ENCODE results near the gene KPNA1. TPM values are rescaled to one million over a fixed set of nuclear protein-coding genes. Genes with fewer than 3 reads are reported as not detected.

KPNA1 gene
- total RNA-seq, 4 donors from 2014 or later = 8.6 to 108 (median 30.2) TPM

DNA sequence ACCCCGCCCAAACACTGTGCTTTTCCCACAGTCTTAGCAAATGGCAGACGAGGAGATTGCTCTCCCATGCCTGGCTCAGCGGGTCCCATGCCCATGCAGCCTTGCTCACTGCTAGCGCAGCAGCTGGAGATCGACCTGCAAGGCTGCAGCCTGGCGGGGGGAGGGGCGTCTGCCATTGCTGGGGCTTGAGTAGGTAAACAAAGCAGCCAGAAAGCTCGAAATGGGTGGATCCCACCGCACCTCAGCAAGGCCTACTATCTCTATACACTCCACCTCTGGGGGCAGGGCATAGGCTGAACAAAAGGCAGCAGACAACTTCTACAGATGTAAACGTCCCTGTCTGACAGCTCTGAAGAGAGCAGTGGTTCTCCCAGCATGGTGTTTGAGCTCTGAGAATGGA, 71.6 kb downstream of the KPNA1 start:
- no peak for TF ChIP-seq POLR2A (IDR thresholded peaks at IDR 0.05)
- TF ChIP-seq, protein P1, sequence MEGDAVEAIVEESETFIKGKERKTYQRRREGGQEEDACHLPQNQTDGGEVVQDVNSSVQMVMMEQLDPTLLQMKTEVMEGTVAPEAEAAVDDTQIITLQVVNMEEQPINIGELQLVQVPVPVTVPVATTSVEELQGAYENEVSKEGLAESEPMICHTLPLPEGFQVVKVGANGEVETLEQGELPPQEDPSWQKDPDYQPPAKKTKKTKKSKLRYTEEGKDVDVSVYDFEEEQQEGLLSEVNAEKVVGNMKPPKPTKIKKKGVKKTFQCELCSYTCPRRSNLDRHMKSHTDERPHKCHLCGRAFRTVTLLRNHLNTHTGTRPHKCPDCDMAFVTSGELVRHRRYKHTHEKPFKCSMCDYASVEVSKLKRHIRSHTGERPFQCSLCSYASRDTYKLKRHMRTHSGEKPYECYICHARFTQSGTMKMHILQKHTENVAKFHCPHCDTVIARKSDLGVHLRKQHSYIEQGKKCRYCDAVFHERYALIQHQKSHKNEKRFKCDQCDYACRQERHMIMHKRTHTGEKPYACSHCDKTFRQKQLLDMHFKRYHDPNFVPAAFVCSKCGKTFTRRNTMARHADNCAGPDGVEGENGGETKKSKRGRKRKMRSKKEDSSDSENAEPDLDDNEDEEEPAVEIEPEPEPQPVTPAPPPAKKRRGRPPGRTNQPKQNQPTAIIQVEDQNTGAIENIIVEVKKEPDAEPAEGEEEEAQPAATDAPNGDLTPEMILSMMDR (IDR thresholded peaks at IDR 0.05) = no peak
- TF ChIP-seq EP300 (IDR thresholded peaks at IDR 0.05; ENCODE audit: low read depth) = no peak
- no peak for TF ChIP-seq POLR2AphosphoS5 (IDR thresholded peaks at IDR 0.05)

DNA sequence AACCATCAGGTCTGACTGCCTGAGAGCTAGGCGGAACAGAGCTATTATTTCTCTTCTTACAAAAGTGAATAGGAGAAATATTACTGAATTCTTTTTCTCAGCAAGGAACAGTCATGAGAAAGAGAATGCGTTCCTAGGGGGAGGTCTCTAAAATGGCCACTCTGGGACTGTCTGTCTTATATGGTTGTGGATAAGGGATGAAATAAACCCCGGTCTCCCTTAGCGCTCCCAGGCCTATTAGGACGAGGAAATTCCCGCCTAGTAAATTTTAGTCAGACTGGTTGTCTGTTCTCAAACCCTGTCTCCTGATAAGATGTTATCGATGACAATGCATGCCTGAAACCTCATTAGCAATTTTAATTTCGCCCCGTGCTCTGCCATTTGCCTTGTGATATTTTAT, 78.8 kb downstream of the KPNA1 start:
- intact Hi-C loops (cut with DNase I; ENCODE audit: low total_unique reads) (no loop called here), in situ Hi-C loops (cut with MboI; ENCODE audit: low pct_ligation_motif_present in 1 of 4, low pct_unique_long_range_greater_than_20kb in 1 of 4, low sequenced_read_pairs in 3 of 4) (no loop called here)
- no peak overlapping the region for H3K4me3 ChIP-seq
- no peak for TF ChIP-seq POLR2A (IDR thresholded peaks at IDR 0.05)
- no peak for TF ChIP-seq EP300 (IDR thresholded peaks at IDR 0.05; ENCODE audit: low read depth)
- TF ChIP-seq POLR2AphosphoS5 (IDR thresholded peaks at IDR 0.05) = no peak
- TF ChIP-seq, protein P1 (IDR thresholded peaks at IDR 0.05) = no peak
- no peak overlapping the region for H3K27ac ChIP-seq
- H3K36me3 ChIP-seq = peaks cover 0 to 51% (median 20%) of the 10 kb centered on the region in 4 donors
- no peaks in the 10 kb centered on the region for H3K9me3 ChIP-seq
- H3K27me3 ChIP-seq = no peaks in the 10 kb centered on the region
- H3K4me1 ChIP-seq = no peaks in the 10 kb centered on the region
- no peak for DNase-seq
- 97 to 98% methylated on average over 9 of the region's 9 CpGs for WGBS, 2 donors (ENCODE audit: low coverage in 1 of 2)

More for the DNA sequence above, 71.6 kb downstream of the KPNA1 start:
- no peak for DNase-seq
- no peaks in the 10 kb centered on the region for H3K4me1 ChIP-seq
- H3K27me3 ChIP-seq = no peaks in the 10 kb centered on the region
- no peaks in the 10 kb centered on the region for H3K9me3 ChIP-seq
- peaks cover 0 to 49% (median 11%) of the 10 kb centered on the region in 4 donors for H3K36me3 ChIP-seq
- H3K27ac ChIP-seq = no peak overlapping the region
- intact Hi-C loops (cut with DNase I; ENCODE audit: low total_unique reads) = no loop called here
- no peak overlapping the region for H3K4me3 ChIP-seq
- in situ Hi-C loops (cut with MboI; ENCODE audit: low pct_ligation_motif_present in 1 of 4, low pct_unique_long_range_greater_than_20kb in 1 of 4, low sequenced_read_pairs in 3 of 4) = no loop called here
- WGBS, 2 donors (ENCODE audit: low coverage in 1 of 2) = 90% methylated on average over 9 of the region's 10 CpGs; no CpG with 5 or more reads in 1 of the 2 donors

DNA sequence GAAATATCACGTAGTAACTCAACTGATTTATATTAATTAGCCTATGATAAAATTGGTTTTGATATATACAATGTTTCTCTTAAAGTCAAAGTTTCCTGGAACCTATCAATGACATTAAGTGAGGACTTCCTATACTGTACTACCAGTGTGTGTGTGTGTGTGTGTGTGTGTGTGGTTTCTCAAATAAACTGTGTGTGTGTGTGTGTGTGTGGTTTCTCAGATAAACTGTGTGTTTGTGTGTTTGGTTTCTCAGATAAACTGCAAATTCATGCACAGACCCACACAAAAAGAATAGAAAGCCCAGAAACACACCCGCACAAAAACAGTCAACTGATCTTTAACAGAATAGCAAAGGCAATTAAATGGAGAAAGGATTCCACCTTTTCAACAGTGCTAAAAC, 84.4 kb downstream of the KPNA1 start:
- WGBS, 2 donors (ENCODE audit: low coverage in 1 of 2) = 99 to 100% methylated on average over 1 to 2 of the region's 2 CpGs
- TF ChIP-seq POLR2AphosphoS5 (IDR thresholded peaks at IDR 0.05) (no peak), EP300 (IDR thresholded peaks at IDR 0.05; ENCODE audit: low read depth) (no peak), POLR2A (IDR thresholded peaks at IDR 0.05) (no peak)
- TF ChIP-seq, protein P1 (IDR thresholded peaks at IDR 0.05) = no peak

DNA sequence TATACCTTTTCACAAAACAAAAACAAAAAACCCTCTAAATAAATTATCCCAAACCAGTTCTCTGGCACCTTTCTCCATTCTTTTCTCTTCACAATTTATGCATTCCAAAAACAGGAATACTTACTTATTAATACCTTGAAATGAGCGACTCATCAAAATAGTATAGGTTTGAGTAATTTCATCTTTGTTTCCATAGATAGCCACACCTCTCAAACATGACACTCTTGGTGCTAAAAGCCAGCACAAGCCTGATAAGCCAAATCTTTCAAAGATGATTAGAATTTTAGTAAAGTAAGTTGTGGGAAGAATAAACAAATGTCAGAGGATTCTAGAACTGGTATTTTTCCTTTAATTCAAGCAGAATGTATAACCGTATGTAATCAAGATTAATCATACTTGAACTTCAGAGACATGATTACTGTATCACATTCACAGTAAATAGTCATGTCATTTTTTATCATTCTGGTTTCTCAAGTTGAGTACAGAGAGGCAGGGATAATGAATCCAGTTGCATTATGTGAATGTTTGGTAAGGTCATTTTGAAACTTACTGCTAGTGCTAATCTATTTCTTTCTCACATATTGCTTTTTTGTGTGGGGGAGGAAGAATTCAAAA, 86.8 kb downstream of the KPNA1 start:
- Histone ChIP-seq H3K27me3 (no peaks in the 10 kb centered on the region), H3K4me1 (no peaks in the 10 kb centered on the region), H3K27ac (no peak overlapping the region), H3K36me3 (peaks cover 0 to 51% (median 14%) of the 10 kb centered on the region in 4 donors), H3K9me3 (no peaks in the 10 kb centered on the region), H3K4me3 (no peak overlapping the region)
- WGBS, 2 donors (ENCODE audit: low coverage in 1 of 2) = 75 to 76% methylated on average over 2 of the region's 2 CpGs
- intact Hi-C loops (cut with DNase I; ENCODE audit: low total_unique reads) (no loop called here), in situ Hi-C loops (cut with MboI; ENCODE audit: low pct_ligation_motif_present in 1 of 4, low pct_unique_long_range_greater_than_20kb in 1 of 4, low sequenced_read_pairs in 3 of 4) (no loop called here)
- TF ChIP-seq POLR2A (IDR thresholded peaks at IDR 0.05) (no peak), POLR2AphosphoS5 (IDR thresholded peaks at IDR 0.05) (no peak), EP300 (IDR thresholded peaks at IDR 0.05; ENCODE audit: low read depth) (no peak)
- TF ChIP-seq, protein P1 (IDR thresholded peaks at IDR 0.05) = no peak
- DNase-seq = no peak

More for the DNA sequence above, 84.4 kb downstream of the KPNA1 start:
- Histone ChIP-seq H3K4me1 (no peaks in the 10 kb centered on the region), H3K9me3 (no peaks in the 10 kb centered on the region), H3K27me3 (no peaks in the 10 kb centered on the region), H3K27ac (no peak overlapping the region), H3K36me3 (peaks cover 0 to 39% (median 17%) of the 10 kb centered on the region in 4 donors), H3K4me3 (no peak overlapping the region)
- in situ Hi-C loops (cut with MboI; ENCODE audit: low pct_ligation_motif_present in 1 of 4, low pct_unique_long_range_greater_than_20kb in 1 of 4, low sequenced_read_pairs in 3 of 4) (no loop called here), intact Hi-C loops (cut with DNase I; ENCODE audit: low total_unique reads) (no loop called here)
- DNase-seq = no peak

Data from transverse colon (tissue), 4 donors.